B cell (primary cell): ENCODE results near the gene WDR41. TPM values are rescaled to one million over a fixed set of nuclear protein-coding genes. Genes with fewer than 3 reads are reported as not detected.

Source experiments
- ATAC-seq: fragments of 200-7000 bp; cut with Tn5 transposase; one replicate; pipeline ENCODE4 v1.10.0; 2021; ENCODE audit warnings: low read depth, mild to moderate bottlenecking, moderate number of reproducible peaks, moderate library complexity
- CTCF ChIA-PET: fragments of 350-600 bp; sonication (Branson Sonifier 250); formaldehyde crosslinking; loops from one replicate; lab custom pipeline; 2021; ENCODE audit warnings: antibody characterized with exemption, inconsistent platforms; lab: Charles Lee
- POLR2A ChIA-PET: fragments of 350-600 bp; sonication (Branson Sonifier 250); formaldehyde crosslinking; loops from one replicate; lab custom pipeline; 2021; ENCODE audit warnings: antibody characterized with exemption; lab: Charles Lee
- DNase-seq: peaks from one replicate; pipeline ENCODE4 v3.0.0; 2013
- H2AFZ ChIP-seq: 2 replicates; pipeline ENCODE4 v1.6.1; 2012; ENCODE audit warnings: mild to moderate bottlenecking, low read depth, low read length; ENCODE audit not compliant: insufficient read depth, poor library complexity, severe bottlenecking
- H3K27ac ChIP-seq, 2 donors: 1 replicate in 1 of 2; 2 replicates in 1 of 2; pipeline ENCODE4 v1.5.1; 2012 to 2013; ENCODE audit warnings: low read length in 2 of 2, mild to moderate bottlenecking in 2 of 2, moderate library complexity in 1 of 2
- H3K27me3 ChIP-seq, 4 experiments: fragments of 200-600 bp in 1 of 4; sonication (generic) in 1 of 4; replicated peaks in 1 of 4; 1 replicate in 2 of 4; 2 replicates in 2 of 4; pipeline versions ENCODE4 v1.6.1 to v1.7.0; 2013 to 2016; ENCODE audit warnings: low read length in 3 of 4, mild to moderate bottlenecking in 2 of 4, mixed read lengths in 1 of 4, moderate library complexity in 1 of 4; ENCODE audit not compliant: insufficient read depth in 4 of 4, control insufficient read depth in 3 of 4; ENCODE audit errors: control extremely low read depth in 1 of 4
- H3K36me3 ChIP-seq, 2 experiments: replicated peaks in 1 of 2; 1 replicate in 1 of 2; 2 replicates in 1 of 2; pipeline versions ENCODE4 v1.6.1 to v1.7.1; 2013; ENCODE audit warnings: low read length in 1 of 2; ENCODE audit not compliant: insufficient read depth in 2 of 2, control insufficient read depth in 1 of 2; ENCODE audit errors: control extremely low read depth in 1 of 2, extremely low read depth in 1 of 2
- H3K4me1 ChIP-seq, 2 donors: fragments of 200-600 bp in 1 of 2; sonication (generic) in 1 of 2; 1 replicate in 1 of 2; 2 replicates in 1 of 2; pipeline versions ENCODE4 v1.5.1 to v1.6.1; 2013 to 2017; ENCODE audit warnings: low read length in 2 of 2; ENCODE audit not compliant: control insufficient read depth in 2 of 2, insufficient read depth in 2 of 2
- H3K4me2 ChIP-seq: replicated peaks from 2 replicates; pipeline ENCODE3; 2012; ENCODE audit warnings: mild to moderate bottlenecking, low read depth, low read length; ENCODE audit not compliant: poor library complexity, severe bottlenecking
- H3K4me3 ChIP-seq, 5 experiments: fragments of 200-600 bp in 1 of 5; sonication (generic) in 1 of 5; 1 replicate in 3 of 5; 2 replicates in 2 of 5; pipeline versions ENCODE4 v1.5.1 to v1.7.0; 2011 to 2016; ENCODE audit warnings: low read length in 4 of 5, mild to moderate bottlenecking in 4 of 5, low read depth in 2 of 5, control low read depth in 1 of 5, moderate library complexity in 1 of 5; ENCODE audit not compliant: insufficient read depth in 1 of 5; ENCODE audit errors: control extremely low read depth in 1 of 5, extremely low read depth in 1 of 5
- H3K79me2 ChIP-seq: fragments of 200-600 bp; sonication (generic); one replicate; pipeline ENCODE4 v1.6.0; 2016; ENCODE audit warnings: low read length; ENCODE audit not compliant: control insufficient read depth, insufficient read depth
- H3K9ac ChIP-seq: fragments of 200-600 bp; sonication (generic); 2 replicates; pipeline ENCODE4 v1.6.1; 2017; ENCODE audit warnings: mild to moderate bottlenecking, low read length, moderate library complexity
- H3K9me3 ChIP-seq, 3 donors: one replicate each; pipeline versions ENCODE4 v1.6.1 to v1.7.1; 2013; ENCODE audit warnings: low read length in 2 of 3; ENCODE audit not compliant: control insufficient read depth in 2 of 3, insufficient read depth in 1 of 3; ENCODE audit errors: control extremely low read depth in 1 of 3
- H4K20me1 ChIP-seq: 2 replicates; pipeline ENCODE4 v1.6.0; 2012; ENCODE audit warnings: mild to moderate bottlenecking, low read length; ENCODE audit not compliant: insufficient read depth, control insufficient read depth, poor library complexity, severe bottlenecking
- H3K27ac Mint-ChIP-seq: one replicate; pipeline ENCODE4 v1.8.0; 2021; ENCODE audit warnings: mixed read lengths
- H3K27me3 Mint-ChIP-seq: one replicate; pipeline ENCODE4 v1.8.0; 2021; ENCODE audit warnings: mixed read lengths
- H3K4me1 Mint-ChIP-seq: one replicate; pipeline ENCODE4 v1.8.0; 2021; ENCODE audit warnings: mixed read lengths
- H3K4me3 Mint-ChIP-seq: one replicate; pipeline ENCODE4 v1.8.0; 2021; ENCODE audit warnings: mixed read lengths
- H3K9me3 Mint-ChIP-seq: one replicate; pipeline ENCODE4 v1.8.0; 2022; ENCODE audit warnings: mixed read lengths; ENCODE audit not compliant: insufficient read depth
- CTCF ChIP-seq: fragments of 200-600 bp; IDR thresholded peaks from one replicate; pipeline ENCODE4 v1.8.0; 2022; ENCODE audit warnings: antibody characterized with exemption, mild to moderate bottlenecking
- EZH2 ChIP-seq: IDR thresholded peaks from 2 replicates; pipeline ENCODE4 v1.6.1; 2012; ENCODE audit warnings: borderline replicate concordance, low read depth, mild to moderate bottlenecking, moderate library complexity, low read length; ENCODE audit not compliant: insufficient read depth, poor library complexity, severe bottlenecking
- WGBS: methylation state at CpG from one replicate; pipeline ENCODE4 v1.1.5; 2013; ENCODE audit warnings: missing lambda C conversion rate; ENCODE audit not compliant: insufficient coverage; 5-methylcytosine and 5-hydroxymethylcytosine counted together
- intact Hi-C: fragments of 100-400 bp; cut with micrococcal nuclease; formaldehyde crosslinking; loops from one replicate; pipeline ENCODE4 v1.10.0; 2022
- polyA plus RNA-seq: library from polyadenylated mRNA; depleted of rRNA; stranded (reverse); fragments of >200 nt; gene quantifications from 2 replicates; pipeline ENCODE4 v1.2.3, GENCODE V29; 2012
- total RNA-seq, 2 donors: library from RNA; stranded (reverse); fragments of 120-200 nt in 1 of 2; gene quantifications; 1 replicate in 1 of 2; 2 replicates in 1 of 2; pipeline versions ENCODE4 v1.2.3 to v1.2.4, GENCODE V29; 2013 to 2022

The WDR41 gene
- total and polyA plus RNA-seq, 2 donors (not counting 1 experiment from before 2014, with no cell fraction given): 9.0 to 30.6 TPM

- TF ChIP-seq CTCF (no peak), EZH2 (no peak)
- intact Hi-C loops: no loop called here
- CTCF ChIA-PET: no interaction called here
Measured at GRCh38 chr5:77418601-77419581, 73.2 kb downstream of the WDR41 start.

GRCh38 chr5:77418162-77418561, 74.0 kb downstream of the WDR41 start:
- ChIA-PET CTCF (no interaction called here), POLR2A (no interaction called here)
- no peaks in the 10 kb centered on the region for H3K4me1 ChIP-seq
- intact Hi-C loops: no loop called here
- Mint-ChIP-seq H3K4me3 (no peak overlapping the region), H3K27ac (no peak overlapping the region), H3K4me1 (no peaks in the 10 kb centered on the region), H3K27me3 (peaks cover 11% of the 10 kb centered on the region), H3K9me3 (no peaks in the 10 kb centered on the region)
- TF ChIP-seq CTCF (no peak), EZH2 (no peak)
- no peak overlapping the region for H2AFZ ChIP-seq
- no peaks in the 10 kb centered on the region for H3K79me2 ChIP-seq
- peaks cover 0 to 3% (median 0%) of the 10 kb centered on the region in 4 experiments for H3K27me3 ChIP-seq
- WGBS: 95% methylated on average over 3 of the region's 5 CpGs
- no peak overlapping the region for H3K4me3 ChIP-seq
- ATAC-seq (no peak), DNase-seq (no peak)
- H3K27ac ChIP-seq: no peak overlapping the region
- H3K9me3 ChIP-seq: peaks cover 0 to 2% (median 0%) of the 10 kb centered on the region in 3 donors
- H3K9ac ChIP-seq: no peak overlapping the region
- H3K36me3 ChIP-seq: no peaks in the 10 kb centered on the region
- H3K4me2 ChIP-seq: no peak overlapping the region
- H4K20me1 ChIP-seq: no peaks in the 10 kb centered on the region

More at GRCh38 chr5:77418601-77419581, 73.2 kb downstream of the WDR41 start:
- no peaks in the 10 kb centered on the region for H3K9me3 Mint-ChIP-seq
- peaks cover 9% of the 10 kb centered on the region for H3K27me3 Mint-ChIP-seq
- ATAC-seq (no peak), DNase-seq (no peak)
- H3K4me3 ChIP-seq: no peak overlapping the region
- H3K4me1 ChIP-seq: no peaks in the 10 kb centered on the region
- no peak overlapping the region for H3K4me2 ChIP-seq
- 90% methylated on average over 4 of the region's 13 CpGs for WGBS
- no peaks in the 10 kb centered on the region for H3K36me3 ChIP-seq
- peaks cover 0 to 3% (median 0%) of the 10 kb centered on the region in 4 experiments for H3K27me3 ChIP-seq
- H4K20me1 ChIP-seq: no peaks in the 10 kb centered on the region
- no peak overlapping the region for H3K4me3 Mint-ChIP-seq
- no peaks in the 10 kb centered on the region for H3K4me1 Mint-ChIP-seq
- H3K79me2 ChIP-seq: no peaks in the 10 kb centered on the region
- POLR2A ChIA-PET: no interaction called here
- H2AFZ ChIP-seq: no peak overlapping the region
- peaks cover 0 to 2% (median 0%) of the 10 kb centered on the region in 3 donors for H3K9me3 ChIP-seq
- no peak overlapping the region for H3K9ac ChIP-seq
- H3K27ac Mint-ChIP-seq: no peak overlapping the region
- H3K27ac ChIP-seq: no peak overlapping the region
